Measurements from ENCODE around the gene GDF7. TPM values are rescaled to one million over a fixed set of nuclear protein-coding genes. Genes with fewer than 3 reads are reported as not detected.
A peak's percentile ranks its signal among the peaks of the same experiment; 100 is the strongest.

GDF7 gene
- total RNA-seq (2013) = 0.04 TPM
- polyA plus RNA-seq = not detected
- polyA minus RNA-seq = not detected in 2 replicates
- 0 to 1.4 (median 0.08) reads per million in 11 experiments for total RNA-seq

DNA sequence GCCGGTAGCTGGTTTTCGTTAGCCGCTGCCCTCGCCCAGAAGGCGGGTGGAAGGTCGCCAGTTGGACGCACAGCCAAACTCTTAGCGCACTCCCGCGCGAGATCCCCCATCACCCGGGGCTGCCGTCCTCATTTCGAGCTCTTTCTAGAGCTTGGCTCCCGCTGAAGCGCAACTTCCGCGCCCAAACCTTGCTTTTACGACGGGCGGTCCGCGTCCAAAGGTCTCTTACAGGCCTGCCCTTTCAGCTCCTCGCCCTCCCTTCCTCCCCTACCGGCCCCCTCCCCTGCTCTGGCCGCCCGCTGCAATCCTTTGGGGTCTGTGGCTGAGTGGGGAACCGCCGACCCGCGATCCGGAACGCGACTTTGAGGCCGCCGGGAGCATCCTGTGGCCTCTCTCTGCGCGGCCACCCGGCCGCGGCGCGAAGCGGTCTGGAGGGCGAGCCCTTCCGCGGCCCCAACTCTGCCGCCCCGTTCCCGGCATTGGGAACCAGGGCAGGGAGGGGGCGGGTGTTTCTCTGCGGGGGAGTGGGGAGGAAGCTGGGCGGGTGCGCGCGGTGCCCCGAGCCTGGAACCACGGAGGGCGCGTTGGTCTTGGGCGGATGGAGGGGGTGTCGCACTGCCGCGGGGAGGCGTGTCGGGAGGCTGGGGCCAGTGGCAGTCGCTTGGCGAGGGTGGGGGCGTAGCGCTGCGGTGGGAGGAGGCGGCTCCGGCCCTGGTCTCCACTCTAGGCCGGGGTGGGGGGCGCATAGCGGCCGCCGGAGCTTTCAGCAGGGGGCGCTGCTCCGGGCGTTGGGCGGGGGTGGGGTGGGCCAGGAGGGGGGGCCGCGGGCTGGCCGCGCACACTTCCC, at the start of gene GDF7:
Gene GDF7 (plus strand): TSS at position 841 of the 847 bp plus-strand sequence. CDS start 96 bp downstream, outside the sequence.
- H3K4me2 ChIP-seq (replicated peaks; ENCODE audit: extremely low read depth, low read length, poor library complexity, severe bottlenecking) = peak within 1 kb of the TSS; percentile 68
- no peak within 1 kb of the TSS for H3K27ac ChIP-seq (ENCODE audit: low read depth in 1 of 2, low read length in 2 of 2)
- Mint-ChIP-seq H3K27me3 (ENCODE audit: low read depth in 3 of 3) (peaks cover 88 to 95% (median 90%) of the 10 kb centered on the region in 3 donors), H3K36me3 (peaks cover 0 to 8% of the 10 kb centered on the region in 2 donors), H3K27ac (no peak within 1 kb of the TSS), H3K9me3 (peaks cover 2 to 22% (median 10%) of the 10 kb centered on the region in 7 donors), H3K4me3 (peak within 1 kb of the TSS; percentile 54 to 88), H3K4me1 (peaks cover 24% of the 10 kb centered on the region)
- H3K9me3 ChIP-seq (replicated peaks in 1 of 2; ENCODE audit: control insufficient read depth in 1 of 2, insufficient read depth in 1 of 2, low read length in 2 of 2) = peaks cover 2 to 31% of the 10 kb centered on the region in 2 donors
- intact Hi-C loops (cut with micrococcal nuclease) = loop anchor here in 1 of 2 donors (10.0 kb wide), 1 partner anchor 1312 kb away; the partner anchor contains the start of gene OSR1
- H3K27me3 ChIP-seq (ENCODE audit: control insufficient read depth in 2 of 2, insufficient read depth in 2 of 2, low read length in 2 of 2) = peaks cover 58 to 88% of the 10 kb centered on the region in 2 donors
- H3K79me2 ChIP-seq (ENCODE audit: insufficient read depth, low read length) = no peaks in the 10 kb centered on the region
- no peaks in the 10 kb centered on the region for H3K36me3 ChIP-seq (replicated peaks in 1 of 2; ENCODE audit: control insufficient read depth in 1 of 2, insufficient read depth in 2 of 2, low read length in 2 of 2)
- H4K20me1 ChIP-seq (ENCODE audit: insufficient read depth, low read length) = no peaks in the 10 kb centered on the region
- DNase-seq = no peak
- peaks cover 10 to 20% of the 10 kb centered on the region in 2 donors for H3K4me1 ChIP-seq (ENCODE audit: control insufficient read depth in 1 of 2, insufficient read depth in 2 of 2, low read length in 2 of 2)
- H3K4me3 ChIP-seq (replicated peaks in 1 of 3; ENCODE audit: low read depth in 2 of 3, low read length in 3 of 3) = peak within 1 kb of the TSS in 2 of 3 experiments; percentile 8 to 61
- TF ChIP-seq, protein P1, sequence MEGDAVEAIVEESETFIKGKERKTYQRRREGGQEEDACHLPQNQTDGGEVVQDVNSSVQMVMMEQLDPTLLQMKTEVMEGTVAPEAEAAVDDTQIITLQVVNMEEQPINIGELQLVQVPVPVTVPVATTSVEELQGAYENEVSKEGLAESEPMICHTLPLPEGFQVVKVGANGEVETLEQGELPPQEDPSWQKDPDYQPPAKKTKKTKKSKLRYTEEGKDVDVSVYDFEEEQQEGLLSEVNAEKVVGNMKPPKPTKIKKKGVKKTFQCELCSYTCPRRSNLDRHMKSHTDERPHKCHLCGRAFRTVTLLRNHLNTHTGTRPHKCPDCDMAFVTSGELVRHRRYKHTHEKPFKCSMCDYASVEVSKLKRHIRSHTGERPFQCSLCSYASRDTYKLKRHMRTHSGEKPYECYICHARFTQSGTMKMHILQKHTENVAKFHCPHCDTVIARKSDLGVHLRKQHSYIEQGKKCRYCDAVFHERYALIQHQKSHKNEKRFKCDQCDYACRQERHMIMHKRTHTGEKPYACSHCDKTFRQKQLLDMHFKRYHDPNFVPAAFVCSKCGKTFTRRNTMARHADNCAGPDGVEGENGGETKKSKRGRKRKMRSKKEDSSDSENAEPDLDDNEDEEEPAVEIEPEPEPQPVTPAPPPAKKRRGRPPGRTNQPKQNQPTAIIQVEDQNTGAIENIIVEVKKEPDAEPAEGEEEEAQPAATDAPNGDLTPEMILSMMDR (IDR thresholded peaks at IDR 0.05) = peak; percentile 20
- H3K9ac ChIP-seq (ENCODE audit: insufficient read depth, low read length, poor library complexity, severe bottlenecking) = no peak within 1 kb of the TSS
- H2AFZ ChIP-seq (ENCODE audit: insufficient read depth, low read depth, low read length, poor library complexity, severe bottlenecking) = peak within 1 kb of the TSS; percentile 71
- WGBS (ENCODE audit: insufficient coverage) = under 1% methylated on average over 61 of the region's 86 CpGs

DNA sequence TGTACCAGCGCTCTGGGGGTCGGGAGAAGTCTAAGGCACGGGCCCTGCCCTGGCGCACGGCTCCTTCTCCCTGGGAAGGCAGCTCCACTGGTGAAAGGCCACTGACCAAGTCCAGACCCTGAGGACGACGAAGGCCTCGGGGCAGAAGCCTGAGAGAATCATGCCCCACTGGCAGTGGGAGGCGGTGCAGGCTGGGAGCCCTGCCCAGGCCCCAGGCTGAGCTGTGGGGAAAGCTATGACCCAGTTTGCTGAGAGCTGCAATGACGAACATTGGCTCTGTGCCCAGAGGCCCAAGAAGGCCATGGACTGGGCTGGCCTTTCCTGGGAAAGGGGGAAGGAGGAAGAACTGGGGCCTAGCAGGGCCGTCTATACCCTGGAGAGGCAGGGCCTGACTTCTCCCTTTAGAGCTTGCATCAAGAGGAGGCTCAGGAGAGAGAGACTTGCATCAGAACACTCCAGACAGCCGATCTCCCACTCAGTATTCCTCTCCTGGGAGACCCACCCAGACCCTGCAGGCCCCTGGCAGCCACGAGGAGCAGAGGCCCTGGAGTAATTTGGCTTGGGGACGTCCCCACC, 49.0 kb upstream of the GDF7 start:
- H3K4me1 Mint-ChIP-seq = peaks cover 30% of the 10 kb centered on the region
- no peak overlapping the region for H3K4me2 ChIP-seq (replicated peaks; ENCODE audit: extremely low read depth, low read length, poor library complexity, severe bottlenecking)
- peaks cover 0 to 7% (median 1%) of the 10 kb centered on the region in 3 donors for H3K27me3 Mint-ChIP-seq (ENCODE audit: low read depth in 3 of 3)
- H3K4me1 ChIP-seq (ENCODE audit: control insufficient read depth in 1 of 2, insufficient read depth in 2 of 2, low read length in 2 of 2) = peaks cover 18 to 23% of the 10 kb centered on the region in 2 donors
- no peak overlapping the region for H3K4me3 ChIP-seq (replicated peaks in 1 of 3; ENCODE audit: low read depth in 2 of 3, low read length in 3 of 3)
- peaks cover 43 to 59% of the 10 kb centered on the region in 2 donors for H3K36me3 ChIP-seq (replicated peaks in 1 of 2; ENCODE audit: control insufficient read depth in 1 of 2, insufficient read depth in 2 of 2, low read length in 2 of 2)
- 72% methylated on average over 8 of the region's 14 CpGs for WGBS (ENCODE audit: insufficient coverage)
- no peaks in the 10 kb centered on the region for H3K9me3 ChIP-seq (replicated peaks in 1 of 2; ENCODE audit: control insufficient read depth in 1 of 2, insufficient read depth in 1 of 2, low read length in 2 of 2)
- no peak overlapping the region for H2AFZ ChIP-seq (ENCODE audit: insufficient read depth, low read depth, low read length, poor library complexity, severe bottlenecking)
- peak overlapping the region; percentile 71 to 95 (median 82) for H3K27ac Mint-ChIP-seq
- no peaks in the 10 kb centered on the region for H3K79me2 ChIP-seq (ENCODE audit: insufficient read depth, low read length)
- TF ChIP-seq, protein P1 (IDR thresholded peaks at IDR 0.05) = peak; percentile 42
- H3K27me3 ChIP-seq (ENCODE audit: control insufficient read depth in 2 of 2, insufficient read depth in 2 of 2, low read length in 2 of 2) = no peaks in the 10 kb centered on the region
- peak overlapping the region; percentile 30 to 90 for H3K27ac ChIP-seq (ENCODE audit: low read depth in 1 of 2, low read length in 2 of 2)
- H3K9ac ChIP-seq (ENCODE audit: insufficient read depth, low read length, poor library complexity, severe bottlenecking) = peak overlapping the region; percentile 37
- no peaks in the 10 kb centered on the region for H3K9me3 Mint-ChIP-seq
- peaks cover 42 to 60% of the 10 kb centered on the region in 2 donors for H3K36me3 Mint-ChIP-seq
- intact Hi-C loops (cut with micrococcal nuclease) = no loop called here
- H4K20me1 ChIP-seq (ENCODE audit: insufficient read depth, low read length) = peaks cover 15% of the 10 kb centered on the region
- peak; percentile 79 to 94 (median 81) for DNase-seq
- no peak overlapping the region for H3K4me3 Mint-ChIP-seq

Measured in CD14-positive monocyte (primary cell).